ENCODE measurements around the gene ATXN7L1.
"Not testable (repeated sequence)": the region's sequence is repeated elsewhere in the genome, so short reads cannot be mapped to it uniquely, and the experiment has no call there.

ATXN7L1 gene

DNA sequence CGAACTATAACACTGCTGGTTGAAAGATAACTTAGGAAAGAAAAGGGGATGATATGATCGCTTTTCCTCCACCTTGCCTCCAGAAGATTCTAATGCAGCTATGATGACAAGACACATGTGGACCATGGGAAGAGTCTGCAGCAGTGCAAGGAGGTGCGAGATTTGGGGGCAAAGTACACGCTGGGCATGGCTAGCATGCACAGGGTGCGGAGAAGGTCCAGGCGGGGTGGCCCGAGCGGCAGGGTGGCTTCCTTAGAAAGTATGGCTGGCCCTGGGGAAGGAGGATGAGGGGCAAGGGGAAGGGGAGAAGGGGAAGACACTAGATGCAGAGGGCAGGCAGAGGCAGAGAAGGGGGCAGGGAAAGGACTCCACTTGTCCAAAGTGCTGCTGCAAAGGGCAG lies 15.6 kb downstream of the ATXN7L1 start:
- DNase-seq (ENCODE audit: low read depth in 2 of 2) = no peak

- no peak for DNase-seq (ENCODE audit: low read depth in 2 of 2)
Observed at GRCh38 chr7:105857009-105857952, 19.1 kb downstream of the ATXN7L1 start.

DNA sequence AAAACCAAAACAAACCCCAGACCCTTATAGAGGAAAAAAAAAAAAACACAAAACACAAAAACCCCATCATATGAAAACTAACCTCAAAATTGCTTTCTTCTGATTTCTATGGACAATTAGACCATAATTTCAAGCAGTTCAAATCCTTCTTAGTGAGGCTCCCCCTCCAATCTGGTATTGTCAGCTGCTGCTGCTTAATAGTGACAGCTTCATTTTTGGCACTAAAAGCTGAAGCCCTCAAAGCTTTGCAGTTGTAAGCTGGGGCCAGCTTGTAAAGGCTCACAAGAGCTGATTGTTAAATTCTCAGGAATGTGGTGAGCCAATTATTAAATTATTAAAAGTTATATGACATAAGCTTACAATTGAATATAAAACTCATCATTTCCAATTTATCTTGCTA lies 21.9 kb downstream of the ATXN7L1 start:
- DNase-seq (ENCODE audit: low read depth in 2 of 2) = no peak

- no peak for DNase-seq (ENCODE audit: low read depth in 2 of 2)
Observed at GRCh38 chr7:105853931-105854419, 22.4 kb downstream of the ATXN7L1 start.

DNA sequence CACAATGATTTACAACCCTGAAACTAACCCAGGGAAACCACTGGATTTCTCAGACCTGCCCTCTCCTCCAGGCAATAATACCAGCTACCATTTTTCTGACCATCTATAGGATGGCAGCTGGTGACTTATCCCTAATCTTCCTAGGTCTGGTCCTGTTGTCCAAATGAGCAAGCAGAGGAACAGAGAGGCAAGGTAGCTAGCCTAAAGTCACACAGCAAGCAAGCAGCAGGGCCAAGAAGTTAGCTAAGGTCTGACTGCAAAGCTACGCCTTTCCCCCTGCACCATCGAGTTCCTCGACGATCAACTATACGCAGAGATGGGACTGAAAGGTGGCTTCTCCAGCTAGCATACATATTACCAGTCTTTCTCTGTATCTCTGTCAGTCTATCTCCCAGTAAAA lies 25.3 kb downstream of the ATXN7L1 start:
- DNase-seq (ENCODE audit: low read depth in 2 of 2) = no peak

DNA sequence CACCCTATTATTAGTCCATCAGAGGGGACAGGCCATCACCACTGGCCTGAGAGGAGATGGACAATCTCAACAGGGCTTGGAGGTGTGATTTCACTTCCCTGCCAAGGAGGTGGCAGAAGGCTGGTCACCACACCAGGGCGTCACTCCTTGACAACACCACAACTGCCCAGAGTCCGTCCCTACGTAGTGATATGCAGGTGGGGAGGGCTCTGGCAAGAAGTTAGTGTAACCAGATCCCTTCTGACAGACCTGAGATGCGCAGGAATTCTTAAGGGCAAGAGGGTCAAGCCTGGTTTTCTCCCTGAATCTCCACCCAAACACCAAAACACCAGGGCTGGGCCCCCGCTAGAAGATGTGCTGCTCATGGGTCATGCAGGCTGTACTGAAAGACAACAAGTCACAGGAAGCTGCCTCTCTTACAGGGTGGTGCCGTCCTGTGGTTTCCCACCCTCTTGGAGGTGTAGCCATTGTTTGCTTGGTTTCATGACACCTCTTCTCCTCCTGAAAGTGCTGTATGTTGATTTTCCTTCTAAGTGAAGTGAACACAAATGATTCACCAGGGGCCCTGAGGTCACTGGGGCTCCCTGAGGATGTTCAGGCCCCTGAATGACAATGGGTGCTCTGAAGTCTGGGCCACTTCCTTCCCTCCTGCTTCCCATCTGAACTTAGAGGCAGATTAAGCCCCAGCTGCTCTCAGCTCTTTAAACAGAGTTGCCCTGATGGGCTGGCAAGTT lies 27.1 kb downstream of the ATXN7L1 start:
- peak in 1 of 2 donors; percentile 30 for DNase-seq (ENCODE audit: low read depth in 2 of 2)

GRCh38 chr7:105846404-105846803 lies 30.0 kb downstream of the ATXN7L1 start:
- no peak for DNase-seq (ENCODE audit: low read depth in 2 of 2)

DNA sequence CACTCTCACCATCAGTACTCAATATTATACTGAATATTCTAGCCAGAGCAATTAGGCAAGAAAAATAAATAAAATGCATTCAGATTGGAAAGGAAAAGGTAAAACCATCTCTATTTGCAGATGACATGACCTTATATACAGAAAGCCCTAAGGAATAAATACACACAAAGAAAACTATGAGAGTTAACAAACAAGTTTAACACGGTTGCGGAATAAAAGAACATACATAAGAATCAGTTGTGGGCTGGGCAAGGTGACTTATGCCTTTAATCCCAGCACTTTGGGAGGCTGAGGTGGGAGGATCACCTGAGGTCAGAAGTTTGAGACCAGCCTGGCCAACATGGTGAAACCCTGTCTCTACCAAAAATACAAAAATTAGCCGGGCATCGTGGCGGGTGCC lies 31.7 kb downstream of the ATXN7L1 start:
- DNase-seq (ENCODE audit: low read depth in 2 of 2) = not testable (repeated sequence)

- no peak for DNase-seq (ENCODE audit: low read depth in 2 of 2)
Observed at GRCh38 chr7:105841866-105842265, 34.5 kb downstream of the ATXN7L1 start.

DNA sequence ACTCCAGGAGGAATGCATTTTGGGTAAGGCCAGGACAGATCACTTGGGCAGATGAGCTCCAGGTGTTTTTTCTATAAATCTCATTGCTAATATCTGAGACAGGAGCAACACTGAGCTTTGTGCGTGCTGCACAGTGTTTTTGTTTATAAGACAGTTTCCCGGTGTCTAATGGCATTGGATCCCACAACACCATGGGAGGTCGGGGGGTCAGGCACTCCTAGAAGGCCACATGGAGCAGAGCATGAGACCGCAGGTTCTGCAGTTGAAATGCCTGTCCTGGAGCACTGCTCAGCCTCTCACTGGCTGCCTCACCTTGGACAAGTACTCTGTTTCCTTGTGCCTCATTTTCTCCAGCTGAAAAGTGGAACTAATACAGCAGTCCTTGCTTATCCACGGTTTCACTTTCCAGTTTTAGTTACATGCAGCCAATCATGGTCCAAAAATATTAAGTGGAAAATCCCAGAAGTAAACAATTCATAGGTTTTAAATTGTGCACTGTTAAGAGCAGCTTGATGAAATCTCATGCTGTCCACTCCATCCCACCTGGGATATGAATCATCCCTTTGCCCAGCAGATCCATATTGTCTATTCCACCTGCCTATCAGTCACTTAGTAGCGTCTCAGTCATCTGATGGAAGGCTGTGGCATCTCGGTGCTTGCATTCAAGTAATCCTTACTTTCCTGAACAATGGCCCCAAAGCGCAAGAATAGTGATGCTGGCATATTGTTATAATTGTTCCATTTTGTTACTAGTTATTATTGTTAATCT lies 35.2 kb downstream of the ATXN7L1 start:
- no peak for DNase-seq (ENCODE audit: low read depth in 2 of 2)

DNA sequence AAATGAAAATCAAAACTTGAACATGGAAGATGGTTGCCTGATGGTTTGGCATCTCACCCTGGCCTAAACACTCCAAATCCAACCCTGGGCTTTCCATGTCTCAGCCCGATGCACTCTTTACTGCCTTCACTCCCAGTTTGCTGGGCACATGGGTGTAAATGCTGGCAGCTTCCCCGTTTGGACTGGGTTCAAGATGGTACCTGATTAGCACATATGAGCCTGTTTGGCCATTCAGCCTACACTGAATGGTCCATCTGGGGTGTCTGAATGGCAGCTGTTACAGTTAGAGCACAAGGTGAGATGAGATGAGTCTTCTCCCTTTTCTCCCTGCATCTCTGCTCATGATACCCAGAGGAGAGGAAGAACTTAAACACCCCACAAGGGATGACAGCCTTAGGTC lies 37.1 kb downstream of the ATXN7L1 start:
- DNase-seq (ENCODE audit: low read depth in 2 of 2) = no peak

GRCh38 chr7:105838627-105839231 lies 37.7 kb downstream of the ATXN7L1 start:
- DNase-seq (ENCODE audit: low read depth in 2 of 2) = no peak

- no peak for DNase-seq (ENCODE audit: low read depth in 2 of 2)
Observed at GRCh38 chr7:105837765-105838626, 38.4 kb downstream of the ATXN7L1 start.

GRCh38 chr7:105835441-105835840 lies 41.0 kb downstream of the ATXN7L1 start:
- DNase-seq (ENCODE audit: low read depth in 2 of 2) = no peak

DNA sequence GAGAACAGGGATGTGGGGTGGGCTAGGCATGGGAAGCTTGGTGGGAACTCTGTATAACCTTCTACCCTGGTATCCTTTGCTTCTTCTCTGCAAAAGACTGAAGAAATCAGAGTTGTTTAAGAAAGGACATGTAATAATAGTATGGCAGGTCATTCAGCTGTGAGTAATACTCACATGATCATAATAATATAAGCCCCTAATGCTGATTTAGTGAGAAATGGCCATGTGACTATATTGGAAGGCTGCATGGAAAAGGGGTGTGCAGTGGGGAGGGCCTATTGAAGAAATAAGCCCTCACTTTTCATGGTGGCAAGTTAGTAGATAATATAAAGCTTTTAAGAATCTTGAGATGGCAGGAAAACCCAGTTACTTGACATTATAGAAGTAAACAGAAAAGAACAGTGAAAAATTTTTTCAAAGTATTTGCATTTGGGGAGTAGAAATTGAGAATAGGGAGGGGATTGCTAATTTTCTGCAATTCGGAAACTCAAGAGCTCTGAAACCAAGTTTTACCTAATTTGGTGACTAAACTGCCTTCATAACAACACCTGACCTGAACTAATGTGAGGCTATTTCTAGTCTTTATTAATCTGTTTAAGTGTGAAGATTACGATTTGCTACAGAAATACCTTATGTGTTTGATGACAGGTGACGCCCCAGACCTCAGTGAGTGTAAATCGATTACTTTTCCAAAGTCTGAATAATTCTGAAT lies 44.4 kb downstream of the ATXN7L1 start:
- DNase-seq (ENCODE audit: low read depth in 2 of 2) = no peak

DNA sequence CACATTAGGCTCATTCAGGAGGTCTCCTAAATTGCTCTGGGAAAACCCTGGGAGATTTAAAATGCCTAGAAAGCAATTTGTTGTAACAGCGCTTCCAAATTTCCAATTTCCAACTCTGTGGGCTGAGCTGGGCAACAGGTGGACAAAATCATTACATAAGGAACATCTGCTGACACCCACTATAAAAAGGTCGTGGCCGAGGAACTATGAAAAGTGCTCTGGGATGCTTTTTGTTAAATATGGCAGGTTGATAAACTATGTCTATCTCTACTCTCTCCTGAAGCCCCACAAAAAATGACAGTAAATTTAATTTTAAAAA lies 45.1 kb downstream of the ATXN7L1 start:
- no peak for DNase-seq (ENCODE audit: low read depth in 2 of 2)

DNA sequence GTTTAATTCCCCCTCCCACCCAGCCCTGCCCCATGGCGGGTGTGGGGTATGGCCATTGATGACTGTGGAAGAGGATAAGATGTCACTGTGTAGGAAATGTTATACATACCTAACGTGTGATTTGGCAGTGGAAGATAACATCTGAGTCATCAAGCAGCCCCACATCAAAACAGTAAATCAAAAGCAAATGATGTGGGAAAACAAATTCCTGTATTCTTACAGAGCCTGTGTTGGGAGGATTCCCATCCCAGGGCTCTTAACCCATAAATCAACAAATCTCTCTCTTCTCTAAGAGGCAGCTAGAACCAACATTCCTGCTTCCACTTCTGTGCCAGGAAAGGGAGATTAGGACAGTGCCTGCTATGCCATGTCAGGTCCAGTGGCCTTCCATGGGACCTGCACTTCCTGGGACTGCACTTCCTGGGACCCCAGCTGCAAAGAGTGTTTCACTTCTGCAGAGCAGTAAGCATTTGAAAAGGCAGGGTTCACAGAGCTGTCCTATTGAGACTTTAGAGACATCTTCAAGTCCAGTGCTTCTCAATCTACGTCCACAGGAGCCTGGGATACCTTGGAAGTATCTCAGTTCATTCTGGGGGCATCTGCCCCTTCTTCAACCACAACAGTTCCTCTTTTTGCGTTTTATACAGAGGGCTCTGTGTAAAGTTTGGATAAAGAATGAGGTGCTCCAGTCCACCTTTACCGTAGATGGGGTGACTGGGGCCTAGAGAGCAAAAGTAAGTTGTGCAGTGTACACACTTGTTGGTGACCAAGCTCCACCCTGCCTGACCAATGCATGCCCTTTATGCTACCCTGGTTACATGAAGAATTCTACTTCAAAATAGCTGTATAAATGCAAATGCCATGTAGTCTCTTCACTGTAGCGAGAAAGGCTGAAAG lies 45.7 kb downstream of the ATXN7L1 start:
- no peak for DNase-seq (ENCODE audit: low read depth in 2 of 2)

- no peak for DNase-seq (ENCODE audit: low read depth in 2 of 2)
Observed at GRCh38 chr7:105829681-105830322, 46.6 kb downstream of the ATXN7L1 start.

- no peak for DNase-seq (ENCODE audit: low read depth in 2 of 2)
Observed at GRCh38 chr7:105828141-105828540, 48.3 kb downstream of the ATXN7L1 start.

Measured in stimulated activated CD4-positive, alpha-beta T cell treated with anti-CD3 and anti-CD28 coated beads, Interleukin-1b, Interleukin-23, amount 100 ng/mL, for 1 hour (primary cell).